Tibial artery (tissue), 4 donors: ENCODE measurements around the gene ANKRD2.
"Not testable (repeated sequence)": the region's sequence is repeated elsewhere in the genome, so short reads cannot be mapped to it uniquely, and the experiment has no call there.

Experiments used
- DNase-seq, 2 donors: peaks; one replicate each; pipeline ENCODE4 v3.0.0-alpha.2; 2019
- H3K27ac ChIP-seq, 2 donors: fragments of 200-600 bp; sonication (generic) in 1 of 2; 1 replicate in 1 of 2; 2 replicates in 1 of 2; pipeline ENCODE4 v1.5.1; 2018 to 2019; ENCODE audit warnings: mild to moderate bottlenecking in 1 of 2
- H3K27me3 ChIP-seq, 2 donors: fragments of 200-600 bp; sonication (generic) in 1 of 2; one replicate each; pipeline versions ENCODE4 v1.5.1 to v1.6.0; 2016 to 2019
- H3K36me3 ChIP-seq, 3 donors: fragments of 200-600 bp; sonication (generic) in 2 of 3; one replicate each; pipeline ENCODE4 v1.5.1; 2016 to 2019; ENCODE audit warnings: mild to moderate bottlenecking in 2 of 3
- H3K4me1 ChIP-seq, 4 donors: fragments of 200-600 bp; sonication (generic) in 2 of 4; 1 replicate in 3 of 4; 2 replicates in 1 of 4; pipeline ENCODE4 v1.5.1; 2016 to 2019
- H3K4me3 ChIP-seq, 2 donors: fragments of 200-600 bp; sonication (generic) in 1 of 2; 1 replicate in 1 of 2; 2 replicates in 1 of 2; pipeline ENCODE4 v1.5.1; 2018 to 2019; ENCODE audit warnings: mild to moderate bottlenecking in 2 of 2
- H3K9me3 ChIP-seq, 3 donors: fragments of 200-600 bp; sonication (generic) in 1 of 3; one replicate each; pipeline ENCODE4 v1.5.1; 2016 to 2019
- CTCF ChIP-seq, 2 experiments: fragments of 200-600 bp in 1 of 2; fragments of 450-650 bp in 1 of 2; IDR thresholded peaks; one replicate each; pipeline ENCODE4 v1.5.1; 2017 to 2019; ENCODE audit warnings: antibody characterized with exemption in 2 of 2, mild to moderate bottlenecking in 1 of 2, moderate library complexity in 1 of 2
- intact Hi-C: fragments of 100-400 bp; cut with DNase I; formaldehyde crosslinking; loops from one replicate; pipeline ENCODE4 v1.15.0; 2023; ENCODE audit warnings: low total_unique reads

ANKRD2 gene

GRCh38 chr10:97548828-97549455 lies 23.6 kb upstream of the ANKRD2 start:
- Histone ChIP-seq H3K9me3 (no peaks in the 10 kb centered on the region), H3K27me3 (no peaks in the 10 kb centered on the region), H3K27ac (peak overlapping the region in 1 of 2 donors; percentile 33), H3K4me3 (no peak overlapping the region), H3K36me3 (no peaks in the 10 kb centered on the region), H3K4me1 (peaks cover 0 to 34% (median 8%) of the 10 kb centered on the region in 4 donors)
- no peak for TF ChIP-seq CTCF (IDR thresholded peaks at IDR 0.05)
- intact Hi-C loops = no loop called here
- DNase-seq = no peak

- Histone ChIP-seq H3K4me3 (no peak overlapping the region), H3K27ac (peak overlapping the region; percentile 33 to 54), H3K9me3 (no peaks in the 10 kb centered on the region), H3K36me3 (no peaks in the 10 kb centered on the region), H3K27me3 (no peaks in the 10 kb centered on the region), H3K4me1 (peaks cover 0 to 33% (median 7%) of the 10 kb centered on the region in 4 donors)
- no peak for DNase-seq
- TF ChIP-seq CTCF (IDR thresholded peaks at IDR 0.05) = no peak
- intact Hi-C loops = loop anchor here (5.0 kb wide), 2 partner anchors 47 to 87 kb away; no protein-coding TSS in a partner anchor
Observed at GRCh38 chr10:97549587-97550322, 22.8 kb upstream of the ANKRD2 start.

- no peaks in the 10 kb centered on the region for H3K27me3 ChIP-seq
- peak overlapping the region; percentile 33 to 54 for H3K27ac ChIP-seq
- H3K4me1 ChIP-seq = peaks cover 0 to 33% (median 7%) of the 10 kb centered on the region in 4 donors
- H3K9me3 ChIP-seq = no peaks in the 10 kb centered on the region
- H3K36me3 ChIP-seq = no peaks in the 10 kb centered on the region
- intact Hi-C loops = loop anchor here (5.0 kb wide), 2 partner anchors 48 to 88 kb away; no protein-coding TSS in a partner anchor
- H3K4me3 ChIP-seq = no peak overlapping the region
- DNase-seq = no peak
- TF ChIP-seq CTCF (IDR thresholded peaks at IDR 0.05) = no peak
Observed at GRCh38 chr10:97550336-97551149, 22.0 kb upstream of the ANKRD2 start.

GRCh38 chr10:97551271-97551670 lies 21.3 kb upstream of the ANKRD2 start:
- Histone ChIP-seq H3K27me3 (no peaks in the 10 kb centered on the region), H3K36me3 (no peaks in the 10 kb centered on the region), H3K4me3 (no peak overlapping the region), H3K9me3 (no peaks in the 10 kb centered on the region), H3K27ac (no peak overlapping the region), H3K4me1 (peaks cover 0 to 33% (median 7%) of the 10 kb centered on the region in 4 donors)
- no peak for TF ChIP-seq CTCF (IDR thresholded peaks at IDR 0.05)
- intact Hi-C loops = loop anchor here (5.0 kb wide), 2 partner anchors 49 to 89 kb away; no protein-coding TSS in a partner anchor
- no peak for DNase-seq

- H3K4me3 ChIP-seq = no peak overlapping the region
- H3K27ac ChIP-seq = no peak overlapping the region
- DNase-seq = peak; percentile 74 to 82
- intact Hi-C loops = loop anchor here (5.0 kb wide), 2 partner anchors 51 to 91 kb away; no protein-coding TSS in a partner anchor
- H3K36me3 ChIP-seq = no peaks in the 10 kb centered on the region
- peaks cover 0 to 25% (median 7%) of the 10 kb centered on the region in 4 donors for H3K4me1 ChIP-seq
- no peaks in the 10 kb centered on the region for H3K27me3 ChIP-seq
- H3K9me3 ChIP-seq = no peaks in the 10 kb centered on the region
- peak; percentile 88 for TF ChIP-seq CTCF (IDR thresholded peaks at IDR 0.05)
Observed at GRCh38 chr10:97553575-97554031, 19.0 kb upstream of the ANKRD2 start.

GRCh38 chr10:97554336-97554735 lies 18.2 kb upstream of the ANKRD2 start:
- not testable (repeated sequence) for H3K27ac ChIP-seq, H3K9me3 ChIP-seq, H3K36me3 ChIP-seq, H3K4me3 ChIP-seq, DNase-seq, H3K27me3 ChIP-seq
- H3K4me1 ChIP-seq = peaks cover 0 to 21% (median 5%) of the 10 kb centered on the region in 4 donors
- intact Hi-C loops = loop anchor here (5.0 kb wide), 2 partner anchors 52 to 92 kb away; no protein-coding TSS in a partner anchor

GRCh38 chr10:97555541-97555940 lies 17.0 kb upstream of the ANKRD2 start:
- H3K27me3 ChIP-seq, H3K4me3 ChIP-seq, H3K4me1 ChIP-seq, DNase-seq, H3K27ac ChIP-seq, intact Hi-C loops, H3K9me3 ChIP-seq, H3K36me3 ChIP-seq: not testable (repeated sequence)
